Measurements from ENCODE around the gene EIF3K.
A peak's percentile ranks its signal among the peaks of the same experiment; 100 is the strongest.

Gene EIF3K

GRCh38 chr19:38685666-38686529 is 66.9 kb downstream of the EIF3K start:
- DNase-seq (ENCODE audit: extremely low spot score) = peak; percentile 59
- ChIA-PET POLR2A (interaction anchor here (0.6 kb wide), 1 partner anchor 21 kb away, joined by 4 read pairs; no protein-coding TSS in a partner anchor), CTCF (interaction anchor here (0.6 to 0.7 kb wide), 2 partner anchors 19 to 124 kb away, joined by 3 read pairs; no protein-coding TSS in a partner anchor)
- TF ChIP-seq NFRKB (IDR thresholded peaks at IDR 0.05) (no peak), L3MBTL2 (conservative IDR thresholded peaks at IDR 0.05) (no peak), ZNF384 (IDR thresholded peaks at IDR 0.05) (no peak), FOXK2 (IDR thresholded peaks at IDR 0.05) (no peak)

- DNase-seq (ENCODE audit: extremely low spot score) = no peak
- no peak for TF ChIP-seq LEF1 (IDR thresholded peaks at IDR 0.05; ENCODE audit: borderline replicate concordance)
- no peak for TF ChIP-seq TARDBP (IDR thresholded peaks at IDR 0.05)
- ChIA-PET POLR2A (interaction anchor here (0.6 kb wide), 1 partner anchor 21 kb away, joined by 4 read pairs; no protein-coding TSS in a partner anchor), CTCF (interaction anchor here (0.5 to 0.7 kb wide), 3 partner anchors 18 to 171 kb away, joined by 3 read pairs; no protein-coding TSS in a partner anchor)
Observed at GRCh38 chr19:38686530-38686888, 67.5 kb downstream of the EIF3K start.

Data from HEK293T (cell line).